OCI-LY7 (cell line): ENCODE data around the gene C1QTNF9. TPM values are rescaled to one million over a fixed set of nuclear protein-coding genes. Genes with fewer than 3 reads are reported as not detected.

Experiments
- BruUV-seq: library from RNA; stranded (reverse); fragments of 400-500 nt; replicated peaks from 2 replicates; lab custom pipeline; 2021; lab: Mats Ljungman, UMichigan
- CTCF ChIA-PET: fragments of 300-600 bp; sonication (Branson Sonifier 250); formaldehyde crosslinking; loops from one replicate; lab custom pipeline; 2022; ENCODE audit warnings: antibody characterized with exemption; ENCODE audit not compliant: unreplicated experiment; lab: Charles Lee
- POLR2A ChIA-PET: fragments of 300-600 bp; sonication (Branson Sonifier 250); formaldehyde crosslinking; loops from one replicate; lab custom pipeline; 2022; ENCODE audit warnings: antibody characterized with exemption; lab: Charles Lee
- DNase-seq: peaks from one replicate; pipeline ENCODE4 v3.0.0-alpha.2; 2015; ENCODE audit warnings: low spot score
- H2AFZ ChIP-seq: fragments of 200-600 bp; sonication (generic), shearing (Covaris generic); 2 replicates; pipeline ENCODE4 v1.6.1; 2014; ENCODE audit warnings: mild to moderate bottlenecking, antibody characterized with exemption, low read length, moderate library complexity
- H3K27ac ChIP-seq: fragments of 200-600 bp; sonication (generic); 2 replicates; pipeline ENCODE4 v1.5.1; 2014; ENCODE audit warnings: mixed run types, low read depth, mild to moderate bottlenecking, moderate library complexity, low read length, inconsistent platforms; ENCODE audit not compliant: poor library complexity, severe bottlenecking
- H3K36me3 ChIP-seq: fragments of 200-600 bp; sonication (generic); 2 replicates; pipeline ENCODE4 v1.6.1; 2014; ENCODE audit warnings: mild to moderate bottlenecking, antibody characterized with exemption, low read length, moderate library complexity, mixed read lengths; ENCODE audit not compliant: insufficient read depth
- H3K4me1 ChIP-seq: fragments of 200-600 bp; sonication (generic); 2 replicates; pipeline ENCODE4 v1.5.1; 2014; ENCODE audit warnings: mild to moderate bottlenecking, low read length; ENCODE audit not compliant: insufficient read depth, poor library complexity, severe bottlenecking
- H3K4me2 ChIP-seq: fragments of 200-600 bp; sonication (generic); 2 replicates; pipeline ENCODE4 v1.6.1; 2014; ENCODE audit warnings: mild to moderate bottlenecking, low read length
- H3K4me3 ChIP-seq: fragments of 200-600 bp; sonication (generic); 2 replicates; pipeline ENCODE4 v1.5.1; 2014; ENCODE audit warnings: mild to moderate bottlenecking, low read depth, low read length; ENCODE audit not compliant: poor library complexity, severe bottlenecking
- H3K79me2 ChIP-seq: fragments of 200-600 bp; sonication (generic); 2 replicates; pipeline ENCODE4 v1.6.1; 2016; ENCODE audit warnings: low read depth, mild to moderate bottlenecking, low read length, moderate library complexity, mixed read lengths; ENCODE audit not compliant: insufficient read depth
- H3K9me2 ChIP-seq: fragments of 200-600 bp; sonication (generic); 2 replicates; pipeline ENCODE4 v1.6.1; 2016; ENCODE audit warnings: mild to moderate bottlenecking, low read length, mixed read lengths; ENCODE audit not compliant: insufficient read depth
- H3K9me3 ChIP-seq: fragments of 200-600 bp; sonication (generic); 2 replicates; pipeline ENCODE4 v1.6.1; 2014; ENCODE audit warnings: mild to moderate bottlenecking, mixed run types, low read length, mixed read lengths
- H4K20me1 ChIP-seq: fragments of 200-600 bp; sonication (generic); 2 replicates; pipeline ENCODE4 v1.6.1; 2014; ENCODE audit warnings: mild to moderate bottlenecking, antibody characterized with exemption, low read length, moderate library complexity, mixed read lengths; ENCODE audit not compliant: insufficient read depth
- EZH2phosphoT487 ChIP-seq: fragments of 200-600 bp; sonication (generic); IDR thresholded peaks from 2 replicates; pipeline ENCODE4 v1.6.1; 2018; ENCODE audit warnings: low read depth, borderline replicate concordance, mild to moderate bottlenecking, mixed run types, antibody characterized with exemption, low read length, moderate library complexity, mixed read lengths
- intact Hi-C: fragments of 100-400 bp; cut with micrococcal nuclease; formaldehyde crosslinking; loops from one replicate; pipeline ENCODE4 v1.10.0; 2022; ENCODE audit not compliant: unreplicated experiment
- total RNA-seq, 2 experiments: library from RNA; depleted of rRNA in 1 of 2; stranded (reverse); fragments of >200 nt in 1 of 2; shearing (Covaris generic) in 1 of 2; gene quantifications; 2 replicates each; pipeline ENCODE4 v1.2.3, GENCODE V29; 2014 to 2022
- TF ChIP-seq, protein P1 (sequence below): fragments of 200-600 bp; sonication (generic); conservative IDR thresholded peaks from 2 replicates; pipeline ENCODE4 v1.5.1; 2014; ENCODE audit warnings: mild to moderate bottlenecking, antibody characterized with exemption, low read length, moderate library complexity, mixed read lengths

C1QTNF9 gene
- total RNA-seq, 2 experiments from 2014 or later = not detected

DNA sequence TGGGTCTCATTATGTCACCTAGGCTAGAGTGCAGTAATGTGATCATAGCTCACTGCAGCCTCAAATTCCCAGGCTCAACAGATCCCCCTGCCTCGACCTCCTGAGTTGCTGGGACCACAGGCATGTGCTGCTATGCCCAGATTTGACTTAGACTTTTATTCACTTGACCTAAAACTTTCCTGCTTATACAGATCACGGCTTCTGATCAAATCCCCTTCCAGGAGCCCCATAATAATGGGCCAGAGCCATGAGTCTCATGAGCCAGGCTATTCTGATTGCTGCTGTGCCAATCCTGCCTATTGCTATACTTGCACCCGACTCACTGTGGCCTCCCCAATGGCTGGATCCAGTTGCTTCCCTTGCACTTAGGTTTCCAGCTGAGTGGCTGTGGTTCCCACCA lies 42.0 kb downstream of the C1QTNF9 start:
- POLR2A ChIA-PET = interaction anchor here (1.5 kb wide), 1 partner anchor 9 kb away, joined by 3 read pairs; no protein-coding TSS in a partner anchor
- CTCF ChIA-PET = no interaction called here

DNA sequence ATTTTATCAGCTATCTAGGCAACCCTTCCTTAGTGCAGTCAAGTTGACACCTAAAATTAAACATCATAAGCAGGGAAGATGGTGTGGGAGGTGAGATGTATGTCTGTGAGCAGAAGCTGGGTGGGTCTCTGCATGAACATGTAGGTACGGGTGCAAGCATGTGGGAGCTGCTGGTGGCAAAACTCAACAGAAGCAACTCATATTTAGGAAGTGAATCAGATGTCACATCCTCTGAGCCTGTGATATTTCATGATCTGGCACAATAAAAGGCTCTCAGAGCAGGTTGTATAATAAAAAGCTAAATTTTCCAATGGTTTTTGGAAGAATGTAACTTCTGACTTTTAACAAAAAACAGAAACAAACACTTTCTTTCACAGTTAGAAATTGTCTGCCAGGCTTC lies 44.4 kb downstream of the C1QTNF9 start:
- CTCF ChIA-PET = no interaction called here
- H3K4me2 ChIP-seq = no peak overlapping the region
- no peak for DNase-seq
- POLR2A ChIA-PET = no interaction called here
- no peak overlapping the region for H3K4me3 ChIP-seq
- H3K4me1 ChIP-seq = no peaks in the 10 kb centered on the region
- H3K9me2 ChIP-seq = no peaks in the 10 kb centered on the region
- no peaks in the 10 kb centered on the region for H4K20me1 ChIP-seq
- TF ChIP-seq, protein P1, sequence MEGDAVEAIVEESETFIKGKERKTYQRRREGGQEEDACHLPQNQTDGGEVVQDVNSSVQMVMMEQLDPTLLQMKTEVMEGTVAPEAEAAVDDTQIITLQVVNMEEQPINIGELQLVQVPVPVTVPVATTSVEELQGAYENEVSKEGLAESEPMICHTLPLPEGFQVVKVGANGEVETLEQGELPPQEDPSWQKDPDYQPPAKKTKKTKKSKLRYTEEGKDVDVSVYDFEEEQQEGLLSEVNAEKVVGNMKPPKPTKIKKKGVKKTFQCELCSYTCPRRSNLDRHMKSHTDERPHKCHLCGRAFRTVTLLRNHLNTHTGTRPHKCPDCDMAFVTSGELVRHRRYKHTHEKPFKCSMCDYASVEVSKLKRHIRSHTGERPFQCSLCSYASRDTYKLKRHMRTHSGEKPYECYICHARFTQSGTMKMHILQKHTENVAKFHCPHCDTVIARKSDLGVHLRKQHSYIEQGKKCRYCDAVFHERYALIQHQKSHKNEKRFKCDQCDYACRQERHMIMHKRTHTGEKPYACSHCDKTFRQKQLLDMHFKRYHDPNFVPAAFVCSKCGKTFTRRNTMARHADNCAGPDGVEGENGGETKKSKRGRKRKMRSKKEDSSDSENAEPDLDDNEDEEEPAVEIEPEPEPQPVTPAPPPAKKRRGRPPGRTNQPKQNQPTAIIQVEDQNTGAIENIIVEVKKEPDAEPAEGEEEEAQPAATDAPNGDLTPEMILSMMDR = no peak
- no peak for TF ChIP-seq EZH2phosphoT487
- H3K9me3 ChIP-seq = no peaks in the 10 kb centered on the region
- H2AFZ ChIP-seq = no peak overlapping the region
- H3K79me2 ChIP-seq = no peaks in the 10 kb centered on the region
- intact Hi-C loops = no loop called here
- H3K27ac ChIP-seq = no peak overlapping the region
- no TSS peak for BruUV-seq
- no peaks in the 10 kb centered on the region for H3K36me3 ChIP-seq

More for the DNA sequence above, 42.0 kb downstream of the C1QTNF9 start:
- no peaks in the 10 kb centered on the region for H4K20me1 ChIP-seq
- no peak overlapping the region for H3K4me2 ChIP-seq
- no peaks in the 10 kb centered on the region for H3K9me2 ChIP-seq
- H3K9me3 ChIP-seq = no peaks in the 10 kb centered on the region
- H3K27ac ChIP-seq = no peak overlapping the region
- BruUV-seq = no TSS peak
- H3K36me3 ChIP-seq = no peaks in the 10 kb centered on the region
- intact Hi-C loops = no loop called here
- no peaks in the 10 kb centered on the region for H3K79me2 ChIP-seq
- H2AFZ ChIP-seq = no peak overlapping the region
- H3K4me3 ChIP-seq = no peak overlapping the region
- no peaks in the 10 kb centered on the region for H3K4me1 ChIP-seq
- no peak for DNase-seq
- no peak for TF ChIP-seq EZH2phosphoT487
- TF ChIP-seq, protein P1 = no peak

DNA sequence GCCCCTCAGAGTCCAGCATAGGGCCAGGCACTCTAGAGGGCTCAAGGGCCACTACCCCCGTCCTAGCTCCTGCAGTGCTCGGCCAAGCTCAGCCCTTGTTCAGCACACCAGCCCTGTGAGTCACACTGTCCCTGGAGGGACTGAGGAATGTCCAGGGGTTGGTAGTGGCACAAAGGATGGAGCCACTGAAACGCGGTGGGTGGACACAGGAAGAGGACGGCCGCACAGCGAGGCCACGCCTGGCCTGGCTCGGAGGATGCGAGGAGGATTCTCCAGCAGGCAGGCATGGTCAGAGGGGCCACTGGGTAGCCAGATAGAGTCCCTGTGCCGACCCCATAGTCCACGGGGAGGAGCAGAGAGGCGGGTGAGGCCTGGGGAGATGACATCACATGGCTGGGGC lies 45.7 kb downstream of the C1QTNF9 start:
- no peak overlapping the region for H3K4me2 ChIP-seq
- H3K4me1 ChIP-seq = no peaks in the 10 kb centered on the region
- ChIA-PET CTCF (no interaction called here), POLR2A (no interaction called here)
- DNase-seq = no peak
- no peak overlapping the region for H3K4me3 ChIP-seq
- BruUV-seq = no TSS peak
- H3K79me2 ChIP-seq = no peaks in the 10 kb centered on the region
- H3K27ac ChIP-seq = no peak overlapping the region
- no peaks in the 10 kb centered on the region for H3K36me3 ChIP-seq
- no peaks in the 10 kb centered on the region for H3K9me2 ChIP-seq
- no peak for TF ChIP-seq EZH2phosphoT487
- TF ChIP-seq, protein P1 = no peak
- intact Hi-C loops = no loop called here
- no peaks in the 10 kb centered on the region for H4K20me1 ChIP-seq
- no peaks in the 10 kb centered on the region for H3K9me3 ChIP-seq
- no peak overlapping the region for H2AFZ ChIP-seq
